SIG-M5 treated with dmso at 0.1 percent for 504 hours (cell line): ENCODE measurements around the gene FGF19.
A peak's percentile ranks its signal among the peaks of the same experiment; 100 is the strongest.

Source experiments
- DNase-seq: peaks from one replicate; lab custom pipeline; 2025; ENCODE audit not compliant: unreplicated experiment; lab: John Stamatoyannopoulos, UW

The FGF19 gene

GRCh38 chr11:69718147-69718546, 14.3 kb upstream of the FGF19 start:
- DNase-seq = no peak

DNA sequence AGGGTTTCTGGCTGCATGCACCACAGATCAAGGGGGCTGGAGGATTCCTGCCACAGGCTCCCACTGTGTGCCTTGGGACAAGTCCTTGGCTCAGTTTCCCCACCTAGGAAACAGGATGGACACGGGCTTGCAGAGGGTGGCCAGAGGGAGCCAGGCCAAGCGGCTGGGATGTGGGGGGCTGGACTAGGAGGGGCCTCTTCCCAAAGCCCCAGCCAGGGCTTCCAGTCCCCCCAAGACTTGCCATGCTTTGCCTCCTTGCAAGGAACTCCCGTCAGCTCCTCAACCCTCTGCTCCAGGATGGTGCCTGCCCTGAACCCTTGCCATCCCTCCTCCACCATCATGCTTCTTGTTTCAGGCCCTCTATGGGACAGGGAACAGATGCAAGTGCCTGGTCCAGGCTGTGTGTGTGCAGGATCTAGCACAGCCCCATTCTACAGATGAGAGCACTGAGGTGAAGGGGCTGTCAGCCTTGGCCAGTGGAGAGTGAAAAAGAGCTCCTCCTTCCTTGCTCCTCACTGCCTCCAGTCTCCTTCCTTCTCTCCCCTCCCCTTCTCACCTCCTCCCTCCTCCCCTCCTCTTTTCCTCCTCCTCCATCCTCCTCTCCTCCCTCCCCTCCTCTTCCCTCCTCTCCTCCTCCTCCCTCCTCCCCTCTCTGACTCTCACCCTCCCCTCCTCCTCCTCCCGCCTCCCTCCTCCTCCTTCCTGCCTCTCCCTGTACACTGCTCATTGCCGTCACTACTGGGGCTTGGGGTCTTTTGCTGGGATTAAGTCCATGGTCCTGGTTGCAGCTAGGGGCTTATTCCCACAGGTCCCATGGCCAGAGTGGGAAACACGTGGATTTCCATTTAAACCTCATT, 13.3 kb upstream of the FGF19 start:
- DNase-seq = no peak

DNA sequence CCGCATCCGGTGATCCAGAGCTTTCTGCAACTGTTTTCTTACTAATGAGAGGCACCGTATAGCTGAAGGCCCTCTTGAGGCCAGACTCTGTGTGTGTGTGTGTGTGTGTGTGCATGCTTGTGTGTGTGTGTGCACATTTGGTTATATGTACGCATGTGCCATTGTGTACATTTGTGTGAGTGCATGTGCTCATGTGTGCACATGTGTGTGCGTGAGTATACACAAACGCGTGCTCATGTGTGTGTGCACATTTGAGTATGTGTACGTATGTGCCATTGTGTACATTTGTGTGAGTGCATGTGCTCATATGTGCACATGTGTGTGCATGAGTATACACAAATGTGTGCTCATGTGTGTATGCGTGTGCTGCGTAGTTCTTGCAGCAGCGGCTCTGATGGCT, 12.3 kb upstream of the FGF19 start:
- DNase-seq = no peak

GRCh38 chr11:69715446-69715845, 11.6 kb upstream of the FGF19 start:
- DNase-seq = no peak

GRCh38 chr11:69711822-69712801, 8.3 kb upstream of the FGF19 start:
- peak; percentile 66 for DNase-seq

DNA sequence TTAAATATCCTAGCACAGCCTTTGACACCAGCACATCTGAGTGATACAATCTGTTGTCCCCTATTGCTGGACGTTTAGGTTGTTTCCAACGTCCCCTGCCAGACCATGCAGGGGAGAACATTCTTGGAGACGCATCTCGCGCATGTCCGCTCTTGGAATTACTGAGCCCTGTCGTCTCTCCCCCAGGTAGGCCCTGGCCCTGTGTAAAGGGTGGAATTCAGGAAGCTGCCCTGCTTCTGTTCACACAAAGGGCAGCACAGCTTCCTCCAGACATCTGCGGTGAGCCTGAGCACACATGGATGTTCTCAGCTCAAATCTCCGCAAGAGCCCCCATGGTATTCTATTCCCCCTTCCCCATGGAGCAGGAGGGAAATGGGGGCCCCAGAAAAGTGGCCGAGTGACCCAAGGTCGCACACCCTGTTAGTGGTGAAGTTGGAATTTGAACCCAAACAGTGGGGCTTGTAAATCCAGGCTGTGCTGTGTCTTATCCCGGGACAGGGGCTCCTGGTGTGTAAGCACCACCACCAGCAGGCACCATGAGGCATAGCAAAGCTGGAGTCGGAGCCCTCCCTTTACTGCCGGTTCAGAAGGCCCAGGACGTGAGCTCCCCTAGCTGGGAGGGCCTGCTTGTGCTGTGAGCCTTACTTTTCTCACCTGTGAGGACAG, 5.0 kb upstream of the FGF19 start:
- no peak for DNase-seq

- no peak for DNase-seq
Measured at GRCh38 chr11:69707176-69707575, 3.4 kb upstream of the FGF19 start.

DNA sequence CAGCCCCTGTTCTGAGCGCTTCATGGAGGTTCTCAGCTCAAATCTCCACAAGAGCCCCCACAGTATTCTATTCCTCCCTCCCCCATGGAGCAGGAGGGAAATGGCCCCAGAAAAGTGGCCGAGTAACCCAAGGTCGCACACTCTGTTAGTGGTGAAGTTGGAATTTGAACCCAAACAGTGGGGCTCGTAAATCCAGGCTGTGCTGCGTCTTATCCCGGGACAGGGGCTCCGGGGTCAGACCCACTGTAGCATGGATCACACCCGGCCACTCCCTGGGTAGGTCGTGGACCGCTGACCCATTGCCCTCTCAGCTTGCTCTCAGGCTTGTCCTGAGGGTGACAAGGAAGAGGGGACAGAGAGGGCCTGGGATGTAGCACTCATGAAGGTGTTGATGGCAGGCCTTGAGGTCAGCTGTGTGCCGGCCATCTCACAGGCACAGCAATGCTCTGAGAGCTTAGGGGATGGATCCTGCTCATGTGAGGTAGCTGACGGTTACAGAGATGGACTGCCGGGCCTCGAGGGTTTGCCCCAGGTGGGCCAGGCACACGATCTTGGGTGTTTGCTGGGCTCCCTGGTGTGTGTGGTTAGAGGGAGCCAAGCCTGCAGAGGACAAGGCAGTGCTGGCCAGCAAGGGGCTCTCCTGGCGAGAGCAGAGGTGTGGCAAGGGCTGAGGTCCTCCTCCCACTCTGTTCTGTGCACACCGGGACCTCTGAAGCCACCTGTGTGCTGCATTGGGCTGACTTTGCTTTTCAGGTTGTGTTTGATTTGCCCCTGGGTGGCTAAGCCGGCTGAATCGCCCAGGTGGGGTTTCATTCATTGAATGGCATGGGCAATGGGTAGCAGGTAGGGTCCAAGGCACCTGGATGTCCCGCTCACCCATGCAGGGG, 2.3 kb upstream of the FGF19 start:
- no peak for DNase-seq

GRCh38 chr11:69705351-69705811, 1.6 kb upstream of the FGF19 start:
- DNase-seq = no peak

- DNase-seq = no peak
Measured at GRCh38 chr11:69704508-69705253, 859 bp upstream of the FGF19 start.

DNA sequence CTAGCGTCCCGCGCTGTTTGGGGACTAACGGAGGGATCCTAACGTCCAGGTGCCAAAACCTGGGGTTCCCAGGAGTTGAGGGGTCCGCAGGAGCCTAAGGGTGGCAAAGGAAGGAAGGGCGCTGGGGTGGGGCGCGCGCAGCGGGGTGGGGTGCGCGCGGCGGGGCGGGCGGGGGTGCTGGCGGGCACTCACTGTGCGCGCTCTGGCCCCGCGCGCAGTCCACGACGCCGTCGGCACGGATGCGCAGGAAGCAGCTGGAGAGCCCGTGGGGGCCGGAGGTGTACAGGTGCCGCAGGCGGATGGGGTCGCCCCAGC, 412 bp downstream of the FGF19 start:
- no peak for DNase-seq

- DNase-seq = no peak
Measured at GRCh38 chr11:69702769-69703452, 911 bp downstream of the FGF19 start.

DNA sequence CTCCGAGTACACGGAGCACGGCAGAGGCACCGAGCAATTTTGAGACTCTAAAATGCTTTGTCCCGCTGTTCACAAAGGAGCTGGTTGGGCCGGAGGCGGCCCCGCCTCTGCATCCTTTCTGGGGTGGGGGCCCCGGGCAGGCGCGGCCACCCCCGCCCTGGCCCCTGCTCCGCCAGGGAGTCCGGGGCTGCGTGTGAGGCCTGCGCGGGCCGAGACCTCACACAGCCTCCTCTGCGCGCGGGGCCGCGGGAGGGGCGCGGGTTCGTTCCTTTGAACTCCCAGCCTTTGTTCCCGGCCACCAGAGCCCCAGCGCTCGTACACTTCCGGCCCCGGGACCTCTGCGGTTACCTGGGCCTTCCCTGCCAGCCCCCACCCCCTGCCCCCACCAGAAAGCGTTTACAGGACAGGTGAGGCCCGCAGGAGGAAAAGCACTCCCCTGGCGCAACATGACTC, 1.6 kb downstream of the FGF19 start:
- no peak for DNase-seq

DNA sequence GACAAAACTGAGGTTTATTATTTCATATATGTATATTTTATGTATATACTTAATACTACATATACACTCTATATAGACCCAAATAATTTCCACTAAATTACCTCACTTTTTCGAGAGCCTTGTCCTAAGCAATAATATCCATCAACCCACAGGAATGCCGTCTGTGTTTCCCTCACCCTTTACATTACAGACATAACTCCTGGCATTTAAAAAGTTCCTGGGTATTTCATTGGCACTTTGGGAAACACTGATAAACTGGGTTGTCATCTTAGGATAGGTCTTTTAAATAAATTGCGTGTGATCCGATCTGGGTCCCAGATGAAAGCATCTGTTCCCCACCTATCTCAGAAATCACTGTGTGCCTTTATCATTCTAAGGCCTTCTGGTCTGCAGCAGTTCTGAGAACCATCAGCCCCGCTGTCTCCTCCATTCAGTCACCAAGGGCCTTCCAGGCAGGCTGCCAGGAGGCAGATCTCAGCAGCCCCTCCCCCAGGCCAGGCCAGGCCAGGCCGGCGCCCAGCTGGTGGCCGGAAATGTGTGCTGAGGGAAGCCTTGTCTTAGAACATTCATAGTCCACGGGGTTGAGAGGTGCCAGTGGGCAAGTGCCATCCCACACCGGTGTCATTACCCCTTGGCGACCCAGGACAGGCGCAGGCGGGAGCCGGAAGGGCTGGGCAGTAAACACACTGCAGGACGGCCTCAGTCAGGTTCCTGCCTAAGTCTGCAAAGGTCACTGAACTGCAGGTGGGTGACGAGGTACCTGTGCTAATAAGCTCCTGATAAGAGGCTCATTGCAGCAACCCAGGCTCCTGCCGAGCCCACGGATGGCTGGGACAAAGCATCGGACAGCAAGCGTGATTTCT, 3.3 kb downstream of the FGF19 start:
- DNase-seq = no peak

GRCh38 chr11:69699213-69699612, 4.6 kb downstream of the FGF19 start:
- DNase-seq = no peak

GRCh38 chr11:69698362-69698761, 5.5 kb downstream of the FGF19 start:
- DNase-seq = no peak

GRCh38 chr11:69697861-69698260, 6.0 kb downstream of the FGF19 start:
- DNase-seq = no peak

- DNase-seq = no peak
Measured at GRCh38 chr11:69697469-69697843, 6.4 kb downstream of the FGF19 start.
